ENCODE results near the gene MRPL36. TPM values are rescaled to one million over a fixed set of nuclear protein-coding genes. Genes with fewer than 3 reads are reported as not detected.

The MRPL36 gene
- total RNA-seq, 1 donor from 2014 or later, result 25.1 TPM

DNA sequence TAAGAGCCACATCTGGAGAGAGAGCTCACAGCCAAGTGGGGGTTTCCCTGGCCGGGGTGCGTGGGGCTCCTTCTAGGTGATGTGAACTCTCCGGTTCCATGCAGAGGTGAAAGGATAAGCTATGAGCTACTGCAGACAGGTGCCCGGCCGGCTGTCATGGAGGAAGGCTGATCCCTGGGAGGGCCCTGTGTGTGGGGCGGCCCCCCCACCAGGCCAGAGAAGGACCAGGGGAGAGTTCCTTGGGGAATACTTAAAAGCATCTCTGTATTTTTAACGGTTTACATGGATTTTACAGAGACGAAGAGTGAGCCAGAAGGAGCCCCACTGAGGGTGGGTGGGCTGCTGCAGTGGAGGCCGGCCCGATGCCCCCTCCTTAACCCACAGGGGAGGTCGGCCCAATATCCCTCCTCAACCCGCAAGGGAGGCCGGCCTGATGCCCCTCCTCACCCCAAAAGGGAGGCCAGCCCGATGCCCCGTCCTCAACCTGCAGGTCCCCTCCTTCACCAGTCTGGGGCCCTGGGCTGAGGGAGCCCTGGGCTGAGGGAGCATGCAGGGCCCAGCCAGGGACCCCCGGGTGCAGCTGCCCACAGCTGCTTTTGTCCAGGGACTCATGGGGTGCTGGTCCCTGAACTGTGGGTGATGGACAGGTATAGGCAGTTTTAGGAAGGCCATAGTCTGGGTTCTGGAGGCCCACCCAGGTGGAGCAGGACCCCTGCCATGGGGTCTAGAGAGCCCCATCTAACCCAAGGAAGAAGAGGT, 31.9 kb downstream of the MRPL36 start:
- peaks cover 42% of the 10 kb centered on the region for H3K27me3 ChIP-seq (ENCODE audit: low read depth)
- TF ChIP-seq, protein P1, sequence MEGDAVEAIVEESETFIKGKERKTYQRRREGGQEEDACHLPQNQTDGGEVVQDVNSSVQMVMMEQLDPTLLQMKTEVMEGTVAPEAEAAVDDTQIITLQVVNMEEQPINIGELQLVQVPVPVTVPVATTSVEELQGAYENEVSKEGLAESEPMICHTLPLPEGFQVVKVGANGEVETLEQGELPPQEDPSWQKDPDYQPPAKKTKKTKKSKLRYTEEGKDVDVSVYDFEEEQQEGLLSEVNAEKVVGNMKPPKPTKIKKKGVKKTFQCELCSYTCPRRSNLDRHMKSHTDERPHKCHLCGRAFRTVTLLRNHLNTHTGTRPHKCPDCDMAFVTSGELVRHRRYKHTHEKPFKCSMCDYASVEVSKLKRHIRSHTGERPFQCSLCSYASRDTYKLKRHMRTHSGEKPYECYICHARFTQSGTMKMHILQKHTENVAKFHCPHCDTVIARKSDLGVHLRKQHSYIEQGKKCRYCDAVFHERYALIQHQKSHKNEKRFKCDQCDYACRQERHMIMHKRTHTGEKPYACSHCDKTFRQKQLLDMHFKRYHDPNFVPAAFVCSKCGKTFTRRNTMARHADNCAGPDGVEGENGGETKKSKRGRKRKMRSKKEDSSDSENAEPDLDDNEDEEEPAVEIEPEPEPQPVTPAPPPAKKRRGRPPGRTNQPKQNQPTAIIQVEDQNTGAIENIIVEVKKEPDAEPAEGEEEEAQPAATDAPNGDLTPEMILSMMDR (IDR thresholded peaks at IDR 0.05), result no peak
- H3K9me3 ChIP-seq, result no peaks in the 10 kb centered on the region
- ATAC-seq (no peak), DNase-seq (peak; percentile 34)
- no peaks in the 10 kb centered on the region for H3K36me3 ChIP-seq
- no peaks in the 10 kb centered on the region for H3K4me1 ChIP-seq
- H3K27ac ChIP-seq, result no peak overlapping the region
- no peak overlapping the region for H3K4me3 ChIP-seq
- intact Hi-C loops (cut with DNase I), result no loop called here

DNA sequence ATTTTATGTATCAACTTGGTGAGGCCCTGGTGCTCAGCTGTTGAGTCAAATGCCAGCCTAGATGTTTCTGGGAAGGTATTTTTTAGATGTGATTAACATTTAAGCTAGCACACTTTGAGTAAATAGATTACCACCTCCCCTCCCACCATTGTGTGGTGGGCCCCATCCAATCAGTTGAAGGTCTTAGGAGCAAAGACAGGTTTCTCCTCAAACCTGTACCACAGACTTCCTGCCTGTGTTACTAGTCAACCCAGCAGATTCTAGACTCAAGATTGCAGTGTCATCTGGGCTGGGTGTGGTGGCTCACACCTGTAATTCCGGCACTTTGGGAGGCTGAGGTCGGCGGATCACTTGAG, 33.8 kb downstream of the MRPL36 start:
- Histone ChIP-seq H3K27me3 (ENCODE audit: low read depth) (peaks cover 41% of the 10 kb centered on the region), H3K36me3 (no peaks in the 10 kb centered on the region), H3K4me3 (no peak overlapping the region), H3K9me3 (no peaks in the 10 kb centered on the region), H3K4me1 (no peaks in the 10 kb centered on the region), H3K27ac (no peak overlapping the region)
- no peak for DNase-seq
- TF ChIP-seq, protein P1 (IDR thresholded peaks at IDR 0.05), result no peak
- ATAC-seq, result no peak
- intact Hi-C loops (cut with DNase I), result no loop called here

DNA sequence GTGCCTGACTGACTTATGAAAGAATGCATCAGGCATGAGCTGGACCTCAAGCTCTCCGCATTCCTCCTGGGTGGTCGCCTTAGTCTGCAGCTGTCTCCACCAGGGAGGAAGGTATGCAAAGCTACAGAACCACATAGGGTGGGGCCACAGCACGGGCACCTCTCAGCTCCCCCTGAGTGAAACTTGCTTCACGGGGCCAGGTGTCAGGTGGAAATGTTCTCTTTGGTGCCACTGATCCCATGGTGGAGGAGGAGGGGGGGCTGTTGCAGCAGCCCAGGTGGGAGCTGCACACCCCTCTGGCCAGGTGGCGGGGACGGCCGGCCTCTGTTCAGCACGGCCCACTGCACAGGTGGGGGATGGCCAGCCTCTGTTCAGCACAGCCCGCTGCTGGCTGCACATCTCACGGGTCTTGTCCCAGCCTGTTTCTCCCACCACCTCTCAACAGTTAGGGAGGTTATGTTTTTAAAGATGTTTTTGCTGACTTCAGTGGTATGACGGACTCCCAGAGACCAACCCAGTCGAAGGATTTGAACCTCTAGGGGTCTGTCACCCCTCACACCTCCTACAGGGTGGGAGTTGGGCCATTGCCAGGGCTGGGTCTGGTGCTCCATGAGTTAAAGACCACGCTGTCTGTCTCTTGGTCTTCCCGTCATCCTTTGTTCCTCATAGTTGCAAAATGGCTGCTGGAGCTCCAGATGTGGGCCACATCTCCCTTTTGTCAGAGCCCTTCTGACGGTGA, 34.3 kb downstream of the MRPL36 start:
- H3K9me3 ChIP-seq, result no peaks in the 10 kb centered on the region
- H3K4me1 ChIP-seq, result no peaks in the 10 kb centered on the region
- H3K36me3 ChIP-seq, result no peaks in the 10 kb centered on the region
- H3K27me3 ChIP-seq (ENCODE audit: low read depth), result peaks cover 44% of the 10 kb centered on the region
- no peak overlapping the region for H3K27ac ChIP-seq
- DNase-seq (peak; percentile 36), ATAC-seq (no peak)
- H3K4me3 ChIP-seq, result no peak overlapping the region
- TF ChIP-seq, protein P1 (IDR thresholded peaks at IDR 0.05), result no peak
- intact Hi-C loops (cut with DNase I), result no loop called here

DNA sequence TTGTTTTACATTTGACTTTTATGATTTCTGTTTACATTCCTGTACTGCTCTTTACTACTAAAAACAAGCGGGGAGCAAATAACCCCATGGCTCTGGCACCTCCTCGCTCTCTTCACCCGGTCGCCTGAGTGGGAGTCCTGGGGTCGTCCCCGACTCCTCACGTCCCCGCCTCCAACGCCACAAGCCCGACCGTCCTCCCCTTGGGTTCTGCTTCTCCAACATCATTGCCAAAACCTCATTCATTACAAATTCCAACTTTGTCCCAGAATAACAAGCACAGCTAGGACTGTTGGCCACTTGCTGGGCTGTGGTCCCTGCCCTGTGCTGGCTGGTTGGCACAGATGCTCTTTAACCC, 35.1 kb downstream of the MRPL36 start:
- DNase-seq, result peak; percentile 38
- Histone ChIP-seq H3K27ac (no peak overlapping the region), H3K27me3 (ENCODE audit: low read depth) (peaks cover 44% of the 10 kb centered on the region), H3K36me3 (no peaks in the 10 kb centered on the region), H3K4me1 (no peaks in the 10 kb centered on the region), H3K9me3 (no peaks in the 10 kb centered on the region), H3K4me3 (no peak overlapping the region)
- TF ChIP-seq, protein P1 (IDR thresholded peaks at IDR 0.05), result no peak
- no peak for ATAC-seq
- intact Hi-C loops (cut with DNase I), result no loop called here

DNA sequence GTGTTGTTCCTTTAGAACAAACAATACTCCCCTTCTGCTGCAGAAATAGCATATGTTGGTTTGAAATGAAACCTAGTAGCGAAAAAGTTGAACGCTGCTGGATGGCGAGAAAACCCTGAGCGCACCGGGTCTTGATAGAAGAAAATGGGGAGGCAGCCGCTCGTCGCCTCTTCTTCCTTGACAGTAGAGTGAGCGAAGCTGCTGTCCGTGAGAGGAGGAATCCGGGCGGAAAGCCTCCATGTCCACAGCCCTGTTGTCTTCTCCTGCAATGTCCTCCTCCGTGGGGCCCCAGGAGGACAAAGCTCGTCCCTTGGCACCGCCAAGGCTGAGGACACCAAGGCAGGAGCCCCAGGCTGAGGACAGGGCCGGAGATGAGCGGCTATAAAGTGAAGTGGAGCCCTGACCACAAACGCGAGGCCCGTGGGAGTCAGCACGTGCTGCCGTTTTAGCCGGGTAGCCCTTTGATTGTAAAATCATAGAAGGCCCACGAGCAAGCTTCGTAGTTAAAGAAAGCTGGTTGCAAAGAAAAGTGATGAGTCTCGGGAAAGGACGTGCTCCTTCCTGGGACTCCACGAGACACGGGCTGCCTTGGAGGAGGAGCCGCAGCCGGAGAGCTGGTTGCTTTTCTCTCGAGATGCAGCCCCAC, 35.6 kb downstream of the MRPL36 start:
- H3K4me3 ChIP-seq, result no peak overlapping the region
- H3K36me3 ChIP-seq, result no peaks in the 10 kb centered on the region
- peak; percentile 35 for DNase-seq
- no peak overlapping the region for H3K27ac ChIP-seq
- TF ChIP-seq, protein P1 (IDR thresholded peaks at IDR 0.05), result no peak
- H3K9me3 ChIP-seq, result no peaks in the 10 kb centered on the region
- peaks cover 40% of the 10 kb centered on the region for H3K27me3 ChIP-seq (ENCODE audit: low read depth)
- intact Hi-C loops (cut with DNase I), result no loop called here
- H3K4me1 ChIP-seq, result no peaks in the 10 kb centered on the region
- ATAC-seq, result no peak

All from lower lobe of right lung (tissue), 2 donors.